Measurements from ENCODE around the gene MIPOL1. TPM values are rescaled to one million over a fixed set of nuclear protein-coding genes. Genes with fewer than 3 reads are reported as not detected.
"Not testable (repeated sequence)": the region's sequence is repeated elsewhere in the genome, so short reads cannot be mapped to it uniquely, and the experiment has no call there.

The MIPOL1 gene
- total RNA-seq, 1 donor from 2014 or later = 24.8 TPM

DNA sequence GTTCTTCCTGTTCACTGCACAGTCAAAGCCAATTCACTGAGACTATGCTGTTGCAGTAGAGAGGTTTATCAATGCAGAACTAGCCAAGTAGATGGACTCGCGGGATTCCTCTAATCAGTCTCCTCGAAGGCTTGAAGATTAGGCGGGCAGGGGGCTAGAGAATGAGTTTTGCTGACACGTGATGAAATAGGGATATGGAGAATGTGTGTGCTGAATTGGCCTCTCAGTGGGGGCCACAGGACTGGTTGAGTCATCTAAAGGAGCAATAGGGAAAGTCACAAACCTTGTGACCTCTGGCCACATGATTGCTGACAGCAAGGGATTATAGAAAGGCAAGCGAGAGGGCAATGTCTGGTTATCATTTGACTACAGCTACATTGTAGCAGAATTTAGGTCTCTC lies 12.7 kb downstream of the MIPOL1 start:
- Histone ChIP-seq H3K27ac (no peak overlapping the region), H3K9me3 (no peaks in the 10 kb centered on the region), H3K4me1 (no peaks in the 10 kb centered on the region), H3K36me3 (no peaks in the 10 kb centered on the region), H3K27me3 (no peaks in the 10 kb centered on the region), H3K4me3 (no peak overlapping the region)
- no peak for DNase-seq (ENCODE audit: extremely low spot score in 2 of 2)
- intact Hi-C loops (cut with DNase I) = no loop called here
- TF ChIP-seq, protein P1, sequence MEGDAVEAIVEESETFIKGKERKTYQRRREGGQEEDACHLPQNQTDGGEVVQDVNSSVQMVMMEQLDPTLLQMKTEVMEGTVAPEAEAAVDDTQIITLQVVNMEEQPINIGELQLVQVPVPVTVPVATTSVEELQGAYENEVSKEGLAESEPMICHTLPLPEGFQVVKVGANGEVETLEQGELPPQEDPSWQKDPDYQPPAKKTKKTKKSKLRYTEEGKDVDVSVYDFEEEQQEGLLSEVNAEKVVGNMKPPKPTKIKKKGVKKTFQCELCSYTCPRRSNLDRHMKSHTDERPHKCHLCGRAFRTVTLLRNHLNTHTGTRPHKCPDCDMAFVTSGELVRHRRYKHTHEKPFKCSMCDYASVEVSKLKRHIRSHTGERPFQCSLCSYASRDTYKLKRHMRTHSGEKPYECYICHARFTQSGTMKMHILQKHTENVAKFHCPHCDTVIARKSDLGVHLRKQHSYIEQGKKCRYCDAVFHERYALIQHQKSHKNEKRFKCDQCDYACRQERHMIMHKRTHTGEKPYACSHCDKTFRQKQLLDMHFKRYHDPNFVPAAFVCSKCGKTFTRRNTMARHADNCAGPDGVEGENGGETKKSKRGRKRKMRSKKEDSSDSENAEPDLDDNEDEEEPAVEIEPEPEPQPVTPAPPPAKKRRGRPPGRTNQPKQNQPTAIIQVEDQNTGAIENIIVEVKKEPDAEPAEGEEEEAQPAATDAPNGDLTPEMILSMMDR (IDR thresholded peaks at IDR 0.05) = no peak
- TF ChIP-seq POLR2AphosphoS5 (IDR thresholded peaks at IDR 0.05; ENCODE audit: insufficient read depth in 1 of 2, low read depth in 1 of 2) = no peak
- no peak for TF ChIP-seq POLR2A (IDR thresholded peaks at IDR 0.05)

DNA sequence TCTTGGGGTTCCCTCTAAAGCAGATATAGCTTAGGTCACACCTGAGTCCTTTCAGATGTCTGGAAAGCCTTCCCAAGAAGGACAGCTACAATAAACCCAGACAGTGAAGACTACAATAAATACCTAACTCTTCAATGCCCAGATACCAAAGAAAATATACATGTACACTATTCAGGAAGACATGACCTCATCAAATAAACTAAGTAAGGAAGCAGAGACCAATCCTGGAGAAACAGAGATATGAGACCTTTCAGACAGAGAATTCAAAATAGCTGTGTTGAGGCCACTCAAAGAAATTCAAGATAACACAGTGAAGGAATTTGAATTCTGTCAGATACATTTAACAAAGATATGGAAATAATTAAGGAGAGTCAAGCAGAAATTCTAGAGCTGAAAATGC lies 15.3 kb downstream of the MIPOL1 start:
- no peaks in the 10 kb centered on the region for H3K4me1 ChIP-seq
- H3K36me3 ChIP-seq = no peaks in the 10 kb centered on the region
- H3K9me3 ChIP-seq = no peaks in the 10 kb centered on the region
- no peak for DNase-seq (ENCODE audit: extremely low spot score in 2 of 2)
- TF ChIP-seq, protein P1 (IDR thresholded peaks at IDR 0.05) = no peak
- TF ChIP-seq POLR2A (IDR thresholded peaks at IDR 0.05) (no peak), POLR2AphosphoS5 (IDR thresholded peaks at IDR 0.05; ENCODE audit: insufficient read depth in 1 of 2, low read depth in 1 of 2) (no peak)
- H3K27ac ChIP-seq = no peak overlapping the region
- no peak overlapping the region for H3K4me3 ChIP-seq
- intact Hi-C loops (cut with DNase I) = no loop called here
- no peaks in the 10 kb centered on the region for H3K27me3 ChIP-seq

DNA sequence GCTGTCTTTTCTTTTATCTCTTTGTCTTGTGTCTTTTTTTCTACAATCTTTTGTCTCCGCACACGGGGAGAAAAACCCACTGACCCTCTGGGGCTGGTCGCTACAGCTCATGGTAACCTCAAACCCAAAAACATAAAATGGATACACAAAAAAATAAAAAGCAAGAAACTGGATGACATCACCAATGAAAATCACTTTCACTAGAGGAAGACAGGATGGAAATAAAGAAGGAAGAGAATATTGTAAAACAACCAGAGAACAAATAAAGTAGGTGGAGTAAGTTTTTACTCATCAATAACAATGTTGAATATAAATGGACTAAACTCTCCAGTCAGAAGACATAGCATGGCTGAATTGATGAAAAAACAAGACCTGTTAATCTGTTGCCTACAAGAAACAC lies 17.6 kb downstream of the MIPOL1 start:
- Histone ChIP-seq H3K4me1 (no peaks in the 10 kb centered on the region), H3K9me3 (no peaks in the 10 kb centered on the region), H3K27ac (no peak overlapping the region), H3K27me3 (no peaks in the 10 kb centered on the region), H3K4me3 (no peak overlapping the region), H3K36me3 (no peaks in the 10 kb centered on the region)
- DNase-seq (ENCODE audit: extremely low spot score in 2 of 2) = no peak
- TF ChIP-seq POLR2A (IDR thresholded peaks at IDR 0.05) (no peak), POLR2AphosphoS5 (IDR thresholded peaks at IDR 0.05; ENCODE audit: insufficient read depth in 1 of 2, low read depth in 1 of 2) (no peak)
- TF ChIP-seq, protein P1 (IDR thresholded peaks at IDR 0.05) = no peak
- intact Hi-C loops (cut with DNase I) = no loop called here

DNA sequence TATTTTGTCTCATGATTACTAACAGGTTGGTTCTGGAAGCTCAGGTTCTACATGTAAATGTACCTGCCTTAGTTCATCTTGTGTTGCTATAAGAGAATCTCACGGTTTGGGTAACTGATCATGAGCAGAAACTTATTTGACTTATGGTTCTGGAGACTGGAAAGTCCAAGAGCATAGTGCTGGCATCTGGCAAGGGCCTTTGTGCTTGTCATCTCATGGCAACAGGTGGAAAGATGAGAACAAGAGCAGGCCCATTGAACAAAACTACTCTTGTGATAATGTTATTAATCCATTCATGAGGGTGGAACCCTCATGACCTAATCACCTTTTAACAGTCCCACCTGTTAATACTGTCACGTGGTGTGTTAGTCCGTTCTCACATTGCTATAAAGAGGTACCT lies 23.3 kb downstream of the MIPOL1 start:
- Histone ChIP-seq H3K36me3 (no peaks in the 10 kb centered on the region), H3K9me3 (peaks cover 10% of the 10 kb centered on the region), H3K4me3 (no peak overlapping the region), H3K27ac (no peak overlapping the region), H3K27me3 (no peaks in the 10 kb centered on the region), H3K4me1 (no peaks in the 10 kb centered on the region)
- no peak for TF ChIP-seq POLR2A (IDR thresholded peaks at IDR 0.05)
- TF ChIP-seq, protein P1 (IDR thresholded peaks at IDR 0.05) = no peak
- no peak for TF ChIP-seq POLR2AphosphoS5 (IDR thresholded peaks at IDR 0.05; ENCODE audit: insufficient read depth in 1 of 2, low read depth in 1 of 2)
- no peak for DNase-seq (ENCODE audit: extremely low spot score in 2 of 2)
- intact Hi-C loops (cut with DNase I) = loop anchor here (5.0 kb wide), 1 partner anchor 1906 kb away; no protein-coding TSS in a partner anchor

DNA sequence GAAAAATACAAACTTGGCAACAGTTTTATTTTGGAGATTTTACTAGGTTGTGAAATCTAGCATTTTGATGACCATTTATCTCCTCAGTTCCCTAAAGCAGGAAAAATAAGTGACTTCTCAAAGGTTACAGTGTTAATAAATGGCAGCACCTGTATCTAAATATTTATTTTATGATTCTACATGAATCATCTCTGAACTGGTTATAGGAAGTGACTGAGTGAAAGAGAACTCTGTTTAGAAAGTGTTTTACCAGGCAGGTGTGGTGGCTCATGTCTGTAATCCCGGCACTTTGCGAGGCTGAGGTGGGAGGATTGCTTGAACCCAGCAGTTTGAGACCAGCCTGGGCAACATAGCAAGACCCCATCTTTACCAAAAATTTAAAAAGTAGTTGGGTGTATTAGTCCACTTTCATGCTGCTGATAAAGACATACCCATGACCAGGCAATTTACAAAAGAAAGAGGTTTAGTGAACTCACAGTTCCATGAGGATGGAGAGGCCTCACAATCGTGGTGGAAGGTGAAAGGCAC lies 26.3 kb downstream of the MIPOL1 start:
- peaks cover 10% of the 10 kb centered on the region for H3K9me3 ChIP-seq
- no peaks in the 10 kb centered on the region for H3K36me3 ChIP-seq
- TF ChIP-seq, protein P1 (IDR thresholded peaks at IDR 0.05) = no peak
- TF ChIP-seq POLR2A (IDR thresholded peaks at IDR 0.05) (no peak), POLR2AphosphoS5 (IDR thresholded peaks at IDR 0.05; ENCODE audit: insufficient read depth in 1 of 2, low read depth in 1 of 2) (no peak)
- intact Hi-C loops (cut with DNase I) = loop anchor here (5.0 kb wide), 1 partner anchor 1903 kb away; no protein-coding TSS in a partner anchor
- H3K27me3 ChIP-seq = no peaks in the 10 kb centered on the region
- no peaks in the 10 kb centered on the region for H3K4me1 ChIP-seq
- no peak overlapping the region for H3K4me3 ChIP-seq
- DNase-seq (ENCODE audit: extremely low spot score in 2 of 2) = no peak
- H3K27ac ChIP-seq = no peak overlapping the region

DNA sequence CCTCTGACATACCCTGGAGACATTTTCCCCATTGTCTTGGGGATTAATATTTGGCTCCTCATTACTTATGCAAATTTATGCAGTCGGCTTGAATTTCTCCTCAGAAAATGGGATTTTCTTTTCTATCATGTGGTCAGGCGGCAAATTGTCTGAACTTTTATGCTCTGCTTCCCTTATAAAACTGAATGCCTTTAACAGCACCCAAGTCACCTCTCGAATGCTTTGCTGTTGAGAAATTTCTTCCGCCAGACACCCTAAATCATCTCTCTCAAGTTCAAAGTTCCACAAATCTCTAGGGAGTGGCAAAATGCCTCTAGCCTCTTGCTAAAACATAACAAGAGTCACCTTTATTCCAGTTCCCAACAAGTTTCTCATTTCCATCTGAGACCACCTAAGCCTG lies 27.9 kb downstream of the MIPOL1 start:
- intact Hi-C loops (cut with DNase I); H3K4me3 ChIP-seq; H3K9me3 ChIP-seq; H3K27me3 ChIP-seq; DNase-seq (ENCODE audit: extremely low spot score in 2 of 2); H3K27ac ChIP-seq; H3K4me1 ChIP-seq; H3K36me3 ChIP-seq: not testable (repeated sequence)

Data from vagina (tissue), 2 donors.